GM18519 (cell line): ENCODE data around the gene GCLM.
"Not testable (repeated sequence)": the region's sequence is repeated elsewhere in the genome, so short reads cannot be mapped to it uniquely, and the experiment has no call there.

ENCODE experiments used
- ATAC-seq: cut with Tn5 transposase; IDR thresholded peaks from one replicate; pipeline ENCODE4 v1.9.1; 2021; ENCODE audit warnings: mild to moderate bottlenecking, moderate library complexity; ENCODE audit not compliant: unreplicated experiment, low FRiP score

The GCLM gene

GRCh38 chr1:93899543-93900207 lies 9.6 kb downstream of the GCLM start:
- no peak for ATAC-seq

GRCh38 chr1:93888900-93889299 lies 20.3 kb downstream of the GCLM start:
- no peak for ATAC-seq

GRCh38 chr1:93882269-93882668 lies 27.0 kb downstream of the GCLM start:
- no peak for ATAC-seq

- ATAC-seq, result no peak
Observed at GRCh38 chr1:93880731-93881130, 28.5 kb downstream of the GCLM start.

- peak; percentile 92 for ATAC-seq
Observed at GRCh38 chr1:93878889-93879586, 30.2 kb downstream of the GCLM start, which contains the start of gene DNTTIP2. TSS of gene DNTTIP2 (minus strand) at chr1:93879206. CDS start at chr1:93879148, 58 bp downstream.

- ATAC-seq, result peak; percentile 37
Observed at GRCh38 chr1:93878501-93878888, 30.7 kb downstream of the GCLM start.

GRCh38 chr1:93877529-93877928 lies 31.7 kb downstream of the GCLM start:
- ATAC-seq, result no peak

- no peak for ATAC-seq
Observed at GRCh38 chr1:93876244-93876643, 33.0 kb downstream of the GCLM start.

- ATAC-seq, result no peak
Observed at GRCh38 chr1:93874025-93874651, 35.1 kb downstream of the GCLM start.

- no peak for ATAC-seq
Observed at GRCh38 chr1:93871366-93871765, 37.9 kb downstream of the GCLM start.

- no peak for ATAC-seq
Observed at GRCh38 chr1:93869653-93870052, 39.6 kb downstream of the GCLM start.

- not testable (repeated sequence) for ATAC-seq
Observed at GRCh38 chr1:93868492-93868891, 40.7 kb downstream of the GCLM start.

GRCh38 chr1:93865253-93865652 lies 44.0 kb downstream of the GCLM start:
- ATAC-seq, result no peak

GRCh38 chr1:93864175-93864574 lies 45.1 kb downstream of the GCLM start:
- no peak for ATAC-seq

- not testable (repeated sequence) for ATAC-seq
Observed at GRCh38 chr1:93857653-93858052, 51.6 kb downstream of the GCLM start.

GRCh38 chr1:93855983-93856382 lies 53.2 kb downstream of the GCLM start:
- ATAC-seq, result not testable (repeated sequence)

GRCh38 chr1:93853940-93854339 lies 55.3 kb downstream of the GCLM start:
- ATAC-seq, result no peak

GRCh38 chr1:93851878-93852277 lies 57.4 kb downstream of the GCLM start:
- no peak for ATAC-seq

- no peak for ATAC-seq
Observed at GRCh38 chr1:93851327-93851712, 57.9 kb downstream of the GCLM start.

GRCh38 chr1:93850687-93851326 lies 58.4 kb downstream of the GCLM start:
- ATAC-seq, result not testable (repeated sequence)

GRCh38 chr1:93848350-93848883 lies 60.8 kb downstream of the GCLM start:
- no peak for ATAC-seq
